Measurements from ENCODE around the gene CHCHD10. TPM values are rescaled to one million over a fixed set of nuclear protein-coding genes. Genes with fewer than 3 reads are reported as not detected.

CHCHD10 gene
- total and polyA plus RNA-seq, 2 of the 13 experiments (the other 11 are each of a cell fraction or from before 2014, with no cell fraction given), result 37.0 to 62.8 TPM

GRCh38 chr22:23774922-23775436, 7.2 kb upstream of the CHCHD10 start (continued):
- TF ChIP-seq ZNF768 (CRISPR knock-in tag; IDR thresholded peaks at IDR 0.05), result peak; percentile 99
- no peak for TF ChIP-seq ZNF10 (CRISPR knock-in tag; IDR thresholded peaks at IDR 0.05; ENCODE audit: borderline replicate concordance, low read depth)

GRCh38 chr22:23774114-23774921, 6.5 kb upstream of the CHCHD10 start:
- H4K20me1 ChIP-seq (ENCODE audit: insufficient read depth, low read length), result no peaks in the 10 kb centered on the region
- peaks cover 2% of the 10 kb centered on the region for H3K79me2 ChIP-seq (ENCODE audit: insufficient read depth, low read length)
- POLR2A ChIA-PET, result interaction anchor here (0.5 to 6.6 kb wide), 17 partner anchors 8 to 236 kb away, joined by 3 to 201 read pairs (median 7); partner anchors contain the start of genes CABIN1, MIF, SLC2A11 and SMARCB1
- in situ Hi-C loops (cut with HindIII; ENCODE audit: extremely low pct_ligation_motif_present, low pct_unique_long_range_greater_than_20kb), result no loop called here
- 0% methylated on average over 9 of the region's 12 CpGs for WGBS (ENCODE audit: low lambda C conversion rate)
- peak overlapping the region; percentile 90 for H3K4me2 ChIP-seq (ENCODE audit: low read depth, low read length)
- no peaks in the 10 kb centered on the region for H3K36me3 ChIP-seq (replicated peaks in 1 of 2; ENCODE audit: control insufficient read depth in 1 of 2, insufficient read depth in 2 of 2, low read length in 2 of 2)
- peaks cover 81% of the 10 kb centered on the region for H3K4me1 ChIP-seq (ENCODE audit: insufficient read depth, low read length)
- BruUV-seq (replicated peaks), result no TSS peak
- H3K9ac ChIP-seq (ENCODE audit: insufficient read depth, low read depth, low read length), result peak overlapping the region; percentile 85
- H3K9me3 ChIP-seq (ENCODE audit: low read length), result no peaks in the 10 kb centered on the region
- peak overlapping the region; percentile 75 for H3K27ac ChIP-seq (ENCODE audit: extremely low read length, insufficient read depth, low read length)
- H3K4me3 ChIP-seq (replicated peaks in 1 of 3; ENCODE audit: insufficient read depth in 1 of 3, low read depth in 2 of 3, low read length in 3 of 3), result peak overlapping the region; percentile 71 to 90 (median 75); a peak in 5 of 6 replicates
- peak; percentile 93 for FAIRE-seq
- H2AFZ ChIP-seq (ENCODE audit: low read length), result no peak overlapping the region
- intact Hi-C loops (cut with micrococcal nuclease; ENCODE audit: unreplicated experiment), result loop anchor here (1.0 kb wide), 1 partner anchor 10 kb away; no protein-coding TSS in a partner anchor
- DNase-seq (ENCODE audit: low spot score), result peak; percentile 85
- CTCF ChIA-PET (ENCODE audit: low intra/inter-chr PET ratio, low total read pairs), result no interaction called here
- peak; percentile 74 for ATAC-seq
- H3K27me3 ChIP-seq (ENCODE audit: control insufficient read depth in 1 of 2, insufficient read depth in 2 of 2, low read length in 2 of 2), result no peaks in the 10 kb centered on the region; a peak in 1 of 5 replicates
- peak; percentile 93 for TF ChIP-seq BCL6 (CRISPR knock-in tag; IDR thresholded peaks at IDR 0.05)
- peak; percentile 73 for TF ChIP-seq HNF4G (IDR thresholded peaks at IDR 0.05; ENCODE audit: borderline replicate concordance, low read depth, low read length)
- peak; percentile 44; the same call in 1 of the 2 replicates for TF ChIP-seq HNF4G (CRISPR knock-in tag; IDR thresholded peaks at IDR 0.05; ENCODE audit: borderline replicate concordance, low read depth)
- TF ChIP-seq NFKBIZ (CRISPR knock-in tag; IDR thresholded peaks at IDR 0.05), result 0 out of 2 replicates have a peak, but pooled peaks have one; percentile 58
- peak; percentile 19; the same call in 1 of the 2 replicates for TF ChIP-seq ZNF430 (CRISPR knock-in tag; IDR thresholded peaks at IDR 0.05)
- 0 out of 2 replicates have a peak, but pooled peaks have one; percentile 42 for TF ChIP-seq SALL2 (CRISPR knock-in tag; IDR thresholded peaks at IDR 0.05)
- peak; percentile 78 for TF ChIP-seq ZNF614 (CRISPR knock-in tag; IDR thresholded peaks at IDR 0.05; ENCODE audit: borderline replicate concordance)
- peak; percentile 59 to 72 for TF ChIP-seq POLR2A (IDR thresholded peaks at IDR 0.05; ENCODE audit: insufficient read depth in 1 of 2, low read depth in 2 of 2, low read length in 2 of 2)
- TF ChIP-seq CSRNP2 (CRISPR knock-in tag; conservative IDR thresholded peaks at IDR 0.05; ENCODE audit: low read depth), result no peak
- peak; percentile 59; the same call in 1 of the 2 replicates for TF ChIP-seq TFE3 (CRISPR knock-in tag; IDR thresholded peaks at IDR 0.05)
- 0 out of 2 replicates have a peak, but pooled peaks have one; percentile 62 for TF ChIP-seq KLF6 (CRISPR knock-in tag; IDR thresholded peaks at IDR 0.05)
- TF ChIP-seq MLX (CRISPR knock-in tag; IDR thresholded peaks at IDR 0.05), result peak; percentile 98
- TF ChIP-seq ZNF776 (CRISPR knock-in tag; IDR thresholded peaks at IDR 0.05), result no peak
- no peak for TF ChIP-seq SETDB1 (CRISPR knock-in tag; IDR thresholded peaks at IDR 0.05; ENCODE audit: borderline replicate concordance)
- TF ChIP-seq GTF3A (CRISPR knock-in tag; conservative IDR thresholded peaks at IDR 0.05), result 0 out of 2 replicates have a peak, but pooled peaks have one; percentile 4
- no peak for TF ChIP-seq ZSCAN22 (CRISPR knock-in tag; IDR thresholded peaks at IDR 0.05)
